ENCODE measurements around the gene MYO7B. TPM values are rescaled to one million over a fixed set of nuclear protein-coding genes. Genes with fewer than 3 reads are reported as not detected.
A peak's percentile ranks its signal among the peaks of the same experiment; 100 is the strongest.

The MYO7B gene
- total RNA-seq, 1 donor from 2014 or later: 0.29 TPM

GRCh38 chr2:127640082-127641072 lies 104.9 kb downstream of the MYO7B start:
- Mint-ChIP-seq H3K27ac (ENCODE audit: unreplicated experiment) (no peak overlapping the region), H3K4me3 (ENCODE audit: unreplicated experiment) (no peak overlapping the region), H3K9me3 (ENCODE audit: unreplicated experiment) (peaks cover 3% of the 10 kb centered on the region), H3K4me1 (ENCODE audit: low read depth, unreplicated experiment) (peaks cover 7% of the 10 kb centered on the region), H3K36me3 (ENCODE audit: unreplicated experiment) (no peaks in the 10 kb centered on the region), H3K27me3 (ENCODE audit: unreplicated experiment) (peaks cover 6% of the 10 kb centered on the region)
- DNase-seq: peak; percentile 46
- TF ChIP-seq CTCF (IDR thresholded peaks at IDR 0.05; ENCODE audit: partially characterized antibody, unreplicated experiment): peak; percentile 31

- no peak for DNase-seq
- H3K27me3 Mint-ChIP-seq (ENCODE audit: unreplicated experiment): peaks cover 6% of the 10 kb centered on the region
Measured at GRCh38 chr2:127641133-127641532, 105.7 kb downstream of the MYO7B start.

GRCh38 chr2:127641846-127642507 lies 106.5 kb downstream of the MYO7B start:
- no peak for DNase-seq
- no peak for TF ChIP-seq CTCF (IDR thresholded peaks at IDR 0.05; ENCODE audit: partially characterized antibody, unreplicated experiment)

More at GRCh38 chr2:127641133-127641532, 105.7 kb downstream of the MYO7B start:
- Mint-ChIP-seq H3K36me3 (ENCODE audit: unreplicated experiment) (no peaks in the 10 kb centered on the region), H3K4me3 (ENCODE audit: unreplicated experiment) (no peak overlapping the region), H3K27ac (ENCODE audit: unreplicated experiment) (no peak overlapping the region), H3K4me1 (ENCODE audit: low read depth, unreplicated experiment) (peaks cover 7% of the 10 kb centered on the region), H3K9me3 (ENCODE audit: unreplicated experiment) (peaks cover 3% of the 10 kb centered on the region)
- no peak for TF ChIP-seq CTCF (IDR thresholded peaks at IDR 0.05; ENCODE audit: partially characterized antibody, unreplicated experiment)

GRCh38 chr2:127642706-127643438 lies 107.4 kb downstream of the MYO7B start:
- Mint-ChIP-seq H3K9me3 (ENCODE audit: unreplicated experiment) (peaks cover 3% of the 10 kb centered on the region), H3K36me3 (ENCODE audit: unreplicated experiment) (no peaks in the 10 kb centered on the region), H3K4me3 (ENCODE audit: unreplicated experiment) (no peak overlapping the region), H3K27me3 (ENCODE audit: unreplicated experiment) (peaks cover 6% of the 10 kb centered on the region), H3K27ac (ENCODE audit: unreplicated experiment) (no peak overlapping the region), H3K4me1 (ENCODE audit: low read depth, unreplicated experiment) (peaks cover 5% of the 10 kb centered on the region)
- no peak for DNase-seq
- TF ChIP-seq CTCF (IDR thresholded peaks at IDR 0.05; ENCODE audit: partially characterized antibody, unreplicated experiment): no peak

More at GRCh38 chr2:127641846-127642507, 106.5 kb downstream of the MYO7B start:
- Mint-ChIP-seq H3K4me3 (ENCODE audit: unreplicated experiment) (no peak overlapping the region), H3K4me1 (ENCODE audit: low read depth, unreplicated experiment) (peaks cover 7% of the 10 kb centered on the region), H3K27me3 (ENCODE audit: unreplicated experiment) (peaks cover 6% of the 10 kb centered on the region), H3K27ac (ENCODE audit: unreplicated experiment) (no peak overlapping the region), H3K36me3 (ENCODE audit: unreplicated experiment) (no peaks in the 10 kb centered on the region), H3K9me3 (ENCODE audit: unreplicated experiment) (peaks cover 3% of the 10 kb centered on the region)

Data from glutamatergic neuron (in vitro differentiated cells).